ENCODE results near the gene RPS3. TPM values are rescaled to one million over a fixed set of nuclear protein-coding genes. Genes with fewer than 3 reads are reported as not detected.
"Not testable (repeated sequence)": the region's sequence is repeated elsewhere in the genome, so short reads cannot be mapped to it uniquely, and the experiment has no call there.

Gene RPS3
- polyA plus RNA-seq, 3 donors: 1,248 to 1,563 (median 1,448) TPM

GRCh38 chr11:75408957-75409219 is 9.6 kb downstream of the RPS3 start:
- Histone ChIP-seq H3K4me1 (ENCODE audit: control insufficient read depth in 1 of 2, insufficient read depth in 2 of 2, low read length in 2 of 2) (no peaks in the 10 kb centered on the region), H3K36me3 (replicated peaks in 1 of 2; ENCODE audit: control insufficient read depth in 1 of 2, insufficient read depth in 2 of 2, low read length in 2 of 2) (peaks cover 51 to 67% of the 10 kb centered on the region in 2 donors), H4K20me1 (ENCODE audit: insufficient read depth, low read length) (peaks cover 63% of the 10 kb centered on the region), H3K9ac (ENCODE audit: insufficient read depth, low read length, poor library complexity, severe bottlenecking) (no peak overlapping the region), H3K79me2 (ENCODE audit: insufficient read depth, low read length) (peaks cover 40% of the 10 kb centered on the region), H3K4me2 (replicated peaks; ENCODE audit: extremely low read depth, low read length, poor library complexity, severe bottlenecking) (no peak overlapping the region), H2AFZ (ENCODE audit: insufficient read depth, low read depth, low read length, poor library complexity, severe bottlenecking) (no peak overlapping the region), H3K27ac (ENCODE audit: low read depth in 1 of 2, low read length in 2 of 2) (no peak overlapping the region), H3K4me3 (replicated peaks in 1 of 3; ENCODE audit: low read depth in 2 of 3, low read length in 3 of 3) (no peak overlapping the region), H3K9me3 (replicated peaks in 1 of 2; ENCODE audit: control insufficient read depth in 1 of 2, insufficient read depth in 1 of 2, low read length in 2 of 2) (no peaks in the 10 kb centered on the region), H3K27me3 (ENCODE audit: control insufficient read depth in 2 of 2, insufficient read depth in 2 of 2, low read length in 2 of 2) (no peaks in the 10 kb centered on the region)
- Mint-ChIP-seq H3K36me3 (peaks cover 51 to 70% of the 10 kb centered on the region in 2 donors), H3K4me1 (peaks cover 2% of the 10 kb centered on the region), H3K27ac (peak overlapping the region in 2 of 7 donors; percentile 9 to 37), H3K27me3 (ENCODE audit: low read depth in 3 of 3) (peaks cover 0 to 1% (median 0%) of the 10 kb centered on the region in 3 donors), H3K4me3 (no peak overlapping the region), H3K9me3 (peaks cover 0 to 4% (median 0%) of the 10 kb centered on the region in 7 donors)
- no peak for TF ChIP-seq CTCF (IDR thresholded peaks at IDR 0.05)
- WGBS (ENCODE audit: insufficient coverage): no CpG with 5 or more reads among the region's 2 CpGs
- intact Hi-C loops (cut with micrococcal nuclease): no loop called here
- no peak for DNase-seq

DNA sequence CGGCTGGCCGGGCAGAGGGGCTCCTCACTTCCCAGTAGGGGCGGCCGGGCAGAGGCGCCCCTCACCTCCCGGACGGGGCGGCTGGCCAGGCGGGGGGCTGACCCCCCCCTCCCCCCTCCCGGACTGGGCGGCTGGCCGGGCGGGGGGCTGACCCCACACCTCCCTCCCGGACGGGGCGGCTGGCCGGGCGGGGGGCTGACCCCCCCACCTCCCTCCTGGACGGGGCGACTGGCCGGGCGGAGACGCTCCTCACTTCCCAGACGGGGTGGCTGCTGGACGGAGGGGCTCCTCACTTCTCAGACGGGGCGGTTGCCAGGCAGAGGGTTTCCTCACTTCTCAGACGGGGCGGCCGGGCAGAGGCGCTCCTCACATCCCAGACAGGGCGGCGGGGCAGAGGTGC is 10.7 kb downstream of the RPS3 start:
- H3K27me3 ChIP-seq (ENCODE audit: control insufficient read depth in 2 of 2, insufficient read depth in 2 of 2, low read length in 2 of 2); H3K27ac ChIP-seq (ENCODE audit: low read depth in 1 of 2, low read length in 2 of 2); H3K9me3 ChIP-seq (replicated peaks in 1 of 2; ENCODE audit: control insufficient read depth in 1 of 2, insufficient read depth in 1 of 2, low read length in 2 of 2); H2AFZ ChIP-seq (ENCODE audit: insufficient read depth, low read depth, low read length, poor library complexity, severe bottlenecking); H3K4me3 ChIP-seq (replicated peaks in 1 of 3; ENCODE audit: low read depth in 2 of 3, low read length in 3 of 3); intact Hi-C loops (cut with micrococcal nuclease); H3K9ac ChIP-seq (ENCODE audit: insufficient read depth, low read length, poor library complexity, severe bottlenecking); H3K4me1 ChIP-seq (ENCODE audit: control insufficient read depth in 1 of 2, insufficient read depth in 2 of 2, low read length in 2 of 2); H3K27ac Mint-ChIP-seq; DNase-seq; H3K4me2 ChIP-seq (replicated peaks; ENCODE audit: extremely low read depth, low read length, poor library complexity, severe bottlenecking); H3K9me3 Mint-ChIP-seq; H3K27me3 Mint-ChIP-seq (ENCODE audit: low read depth in 3 of 3); H3K4me1 Mint-ChIP-seq; H3K4me3 Mint-ChIP-seq: not testable (repeated sequence)
- Histone ChIP-seq H4K20me1 (ENCODE audit: insufficient read depth, low read length) (peaks cover 54% of the 10 kb centered on the region), H3K79me2 (ENCODE audit: insufficient read depth, low read length) (peaks cover 29% of the 10 kb centered on the region), H3K36me3 (replicated peaks in 1 of 2; ENCODE audit: control insufficient read depth in 1 of 2, insufficient read depth in 2 of 2, low read length in 2 of 2) (peaks cover 44 to 65% of the 10 kb centered on the region in 2 donors)
- H3K36me3 Mint-ChIP-seq: peaks cover 46 to 66% of the 10 kb centered on the region in 2 donors
- no CpG with 5 or more reads among the region's 33 CpGs for WGBS (ENCODE audit: insufficient coverage)

DNA sequence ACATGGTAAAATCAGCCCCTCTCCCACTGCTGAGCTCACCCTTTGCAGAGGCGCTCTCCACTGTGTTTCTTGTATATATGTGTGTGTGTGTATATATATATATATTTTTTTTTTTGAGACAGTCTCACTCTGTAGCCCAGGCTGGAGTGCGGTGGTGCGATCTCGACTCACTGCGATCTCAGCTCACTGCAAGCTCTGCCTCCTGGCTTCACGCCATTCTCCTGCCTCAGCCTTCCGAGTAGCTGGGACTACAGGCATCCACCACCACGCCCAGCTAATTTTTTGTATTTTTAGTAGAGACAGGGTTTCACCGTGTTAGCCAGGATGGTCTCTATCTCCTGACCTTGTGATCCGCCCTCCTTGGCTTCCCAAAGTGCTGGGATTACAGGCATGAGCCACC is 13.8 kb downstream of the RPS3 start:
- H3K79me2 ChIP-seq (ENCODE audit: insufficient read depth, low read length); intact Hi-C loops (cut with micrococcal nuclease); H3K4me3 Mint-ChIP-seq; H3K4me1 Mint-ChIP-seq; H3K4me2 ChIP-seq (replicated peaks; ENCODE audit: extremely low read depth, low read length, poor library complexity, severe bottlenecking); DNase-seq; H3K27me3 Mint-ChIP-seq (ENCODE audit: low read depth in 3 of 3); H3K9me3 Mint-ChIP-seq; H3K27ac Mint-ChIP-seq; H3K27me3 ChIP-seq (ENCODE audit: control insufficient read depth in 2 of 2, insufficient read depth in 2 of 2, low read length in 2 of 2); H3K27ac ChIP-seq (ENCODE audit: low read depth in 1 of 2, low read length in 2 of 2); H3K9me3 ChIP-seq (replicated peaks in 1 of 2; ENCODE audit: control insufficient read depth in 1 of 2, insufficient read depth in 1 of 2, low read length in 2 of 2); H3K4me1 ChIP-seq (ENCODE audit: control insufficient read depth in 1 of 2, insufficient read depth in 2 of 2, low read length in 2 of 2); H3K9ac ChIP-seq (ENCODE audit: insufficient read depth, low read length, poor library complexity, severe bottlenecking); H3K4me3 ChIP-seq (replicated peaks in 1 of 3; ENCODE audit: low read depth in 2 of 3, low read length in 3 of 3); H2AFZ ChIP-seq (ENCODE audit: insufficient read depth, low read depth, low read length, poor library complexity, severe bottlenecking): not testable (repeated sequence)
- H4K20me1 ChIP-seq (ENCODE audit: insufficient read depth, low read length): peaks cover 23% of the 10 kb centered on the region
- H3K36me3 Mint-ChIP-seq: peaks cover 31 to 55% of the 10 kb centered on the region in 2 donors
- H3K36me3 ChIP-seq (replicated peaks in 1 of 2; ENCODE audit: control insufficient read depth in 1 of 2, insufficient read depth in 2 of 2, low read length in 2 of 2): peaks cover 26 to 61% of the 10 kb centered on the region in 2 donors
- WGBS (ENCODE audit: insufficient coverage): no CpG with 5 or more reads among the region's 10 CpGs

Measured in CD14-positive monocyte (primary cell).